Muscle of leg (tissue), 11 donors: ENCODE results near the gene PCDHA4. TPM values are rescaled to one million over a fixed set of nuclear protein-coding genes. Genes with fewer than 3 reads are reported as not detected.
"Not testable (repeated sequence)": the region's sequence is repeated elsewhere in the genome, so short reads cannot be mapped to it uniquely, and the experiment has no call there.

Source experiments
- DNase-seq: peaks from one replicate; pipeline ENCODE4 v3.0.0; 2013
- H3K27ac ChIP-seq: one replicate; pipeline ENCODE4 v1.5.1; 2013; ENCODE audit warnings: mild to moderate bottlenecking, low read length, control low read depth
- H3K27me3 ChIP-seq: one replicate; pipeline ENCODE4 v1.6.1; 2013; ENCODE audit warnings: low read length; ENCODE audit not compliant: control insufficient read depth, insufficient read depth
- H3K36me3 ChIP-seq: one replicate; pipeline ENCODE4 v1.6.1; 2013; ENCODE audit warnings: low read length; ENCODE audit not compliant: control insufficient read depth, insufficient read depth
- H3K4me1 ChIP-seq: one replicate; pipeline ENCODE4 v1.6.1; 2013; ENCODE audit warnings: low read length; ENCODE audit not compliant: control insufficient read depth, insufficient read depth
- H3K4me3 ChIP-seq: one replicate; pipeline ENCODE4 v1.5.1; 2013; ENCODE audit warnings: low read length, control low read depth
- H3K9me3 ChIP-seq: replicated peaks from 2 replicates; pipeline ENCODE4 v1.6.1; 2013; ENCODE audit warnings: low read depth, low read length; ENCODE audit not compliant: control insufficient read depth
- WGBS: methylation state at CpG from one replicate; pipeline ENCODE4 v1.1.5; 2013; ENCODE audit warnings: missing lambda C conversion rate; ENCODE audit not compliant: insufficient coverage; 5-methylcytosine and 5-hydroxymethylcytosine counted together
- polyA plus RNA-seq, 8 donors: library from polyadenylated mRNA; unstranded; fragments of 120-200 nt; gene quantifications; one replicate each; pipeline versions ENCODE4 v1.2.1 to v1.2.3, GENCODE V29; 2013; ENCODE audit warnings: inconsistent platforms in 1 of 8, low replicate concordance in 1 of 8; ENCODE audit not compliant: insufficient read length in 8 of 8, insufficient read depth in 1 of 8
- total RNA-seq: library from RNA; stranded (reverse); fragments of 120-200 nt; gene quantifications from one replicate; pipeline ENCODE4 v1.2.4, GENCODE V29; 2013

The PCDHA4 gene
- total and polyA plus RNA-seq, 9 donors, result 0.07 to 0.23 (median 0.12) TPM

- DNase-seq, result no peak
- H3K4me1 ChIP-seq, result no peaks in the 10 kb centered on the region
- H3K27ac ChIP-seq, result no peak within 1 kb of the TSS
- H3K9me3 ChIP-seq, result peaks cover 2% of the 10 kb centered on the region
- H3K4me3 ChIP-seq, result no peak within 1 kb of the TSS
- H3K27me3 ChIP-seq, result no peaks in the 10 kb centered on the region
- WGBS, result 29% methylated on average over 32 of the region's 39 CpGs
- no peaks in the 10 kb centered on the region for H3K36me3 ChIP-seq
Measured at GRCh38 chr5:140821375-140822280, 14.8 kb downstream of the PCDHA4 start, which contains the start of gene PCDHA5. PCDHA5 (plus strand) TSS chr5:140821613.

GRCh38 chr5:140822281-140822629, 15.4 kb downstream of the PCDHA4 start:
- DNase-seq, result no peak
- WGBS, result no CpG with 5 or more reads among the region's 6 CpGs
- Histone ChIP-seq H3K4me1 (no peaks in the 10 kb centered on the region), H3K27ac (no peak overlapping the region), H3K9me3 (peaks cover 2% of the 10 kb centered on the region), H3K4me3 (no peak overlapping the region), H3K27me3 (no peaks in the 10 kb centered on the region), H3K36me3 (no peaks in the 10 kb centered on the region)

- H3K4me3 ChIP-seq, H3K36me3 ChIP-seq, H3K9me3 ChIP-seq, H3K27me3 ChIP-seq, H3K27ac ChIP-seq, DNase-seq, H3K4me1 ChIP-seq: not testable (repeated sequence)
- WGBS, result 49% methylated on average over 48 of the region's 48 CpGs
Measured at GRCh38 chr5:140822969-140823368, 16.1 kb downstream of the PCDHA4 start.

- Histone ChIP-seq H3K27me3 (peaks cover 2% of the 10 kb centered on the region), H3K9me3 (peaks cover 6% of the 10 kb centered on the region), H3K27ac (no peak overlapping the region)
Measured at GRCh38 chr5:140823475-140823874, 16.6 kb downstream of the PCDHA4 start.

GRCh38 chr5:140827704-140828361, 21.0 kb downstream of the PCDHA4 start, which contains the start of gene PCDHA6:
PCDHA6 (plus strand) TSS chr5:140827960; CDS start chr5:140828092, 132 bp downstream.
- Histone ChIP-seq H3K27me3 (peaks cover 7% of the 10 kb centered on the region), H3K9me3 (peaks cover 12% of the 10 kb centered on the region), H3K36me3 (no peaks in the 10 kb centered on the region), H3K4me3 (no peak within 1 kb of the TSS), H3K4me1 (no peaks in the 10 kb centered on the region), H3K27ac (no peak within 1 kb of the TSS)
- 11% methylated on average over 12 of the region's 27 CpGs for WGBS
- DNase-seq, result no peak

More at GRCh38 chr5:140823475-140823874, 16.6 kb downstream of the PCDHA4 start:
- 53% methylated on average over 38 of the region's 38 CpGs for WGBS
- H3K4me3 ChIP-seq, result no peak overlapping the region
- no peak for DNase-seq
- H3K36me3 ChIP-seq, result no peaks in the 10 kb centered on the region
- H3K4me1 ChIP-seq, result no peaks in the 10 kb centered on the region

GRCh38 chr5:140828362-140828737, 21.5 kb downstream of the PCDHA4 start:
- peaks cover 7% of the 10 kb centered on the region for H3K27me3 ChIP-seq
- no peak for DNase-seq

GRCh38 chr5:140829511-140830501, 22.9 kb downstream of the PCDHA4 start:
- not testable (repeated sequence) for H3K9me3 ChIP-seq, H3K36me3 ChIP-seq, H3K27ac ChIP-seq, H3K4me3 ChIP-seq, DNase-seq, H3K4me1 ChIP-seq
- WGBS, result 41% methylated on average over 90 of the region's 106 CpGs
- H3K27me3 ChIP-seq, result peaks cover 10% of the 10 kb centered on the region

More at GRCh38 chr5:140828362-140828737, 21.5 kb downstream of the PCDHA4 start:
- Histone ChIP-seq H3K4me1 (no peaks in the 10 kb centered on the region), H3K9me3 (peaks cover 12% of the 10 kb centered on the region), H3K36me3 (no peaks in the 10 kb centered on the region), H3K4me3 (no peak overlapping the region), H3K27ac (no peak overlapping the region)
- 21% methylated on average over 8 of the region's 18 CpGs for WGBS

- Histone ChIP-seq H3K9me3 (peaks cover 21% of the 10 kb centered on the region), H3K27ac (no peak within 1 kb of the TSS), H3K4me1 (no peaks in the 10 kb centered on the region), H3K4me3 (no peak within 1 kb of the TSS), H3K36me3 (no peaks in the 10 kb centered on the region), H3K27me3 (peaks cover 12% of the 10 kb centered on the region)
- DNase-seq, result peak; percentile 2
- no CpG with 5 or more reads among the region's 8 CpGs for WGBS
Measured at GRCh38 chr5:140833993-140834392, 27.1 kb downstream of the PCDHA4 start, which contains the start of gene PCDHA7. PCDHA7 (plus strand) TSS chr5:140834269; CDS start chr5:140834384, 115 bp downstream.

- not testable (repeated sequence) for H3K4me1 ChIP-seq, H3K27ac ChIP-seq, H3K36me3 ChIP-seq, H3K4me3 ChIP-seq, DNase-seq
- Histone ChIP-seq H3K9me3 (peaks cover 21% of the 10 kb centered on the region), H3K27me3 (peaks cover 12% of the 10 kb centered on the region)
- 25% methylated on average over 15 of the region's 38 CpGs for WGBS
Measured at GRCh38 chr5:140834439-140835008, 27.7 kb downstream of the PCDHA4 start.
